Rectal smooth muscle tissue (tissue), 1 donor: ENCODE measurements around the gene EFEMP2.

ENCODE experiments used
- H3K27ac ChIP-seq: one replicate; pipeline ENCODE4 v1.7.0; 2013; ENCODE audit warnings: low read depth, low read length, inconsistent platforms
- H3K27me3 ChIP-seq: one replicate; pipeline ENCODE4 v1.7.0; 2013; ENCODE audit warnings: low read length; ENCODE audit not compliant: control insufficient read depth, insufficient read depth
- H3K36me3 ChIP-seq: one replicate; pipeline ENCODE4 v1.7.0; 2013; ENCODE audit warnings: low read length; ENCODE audit not compliant: control insufficient read depth, insufficient read depth
- H3K4me1 ChIP-seq: one replicate; pipeline ENCODE4 v1.7.0; 2013; ENCODE audit warnings: low read length; ENCODE audit not compliant: control insufficient read depth, insufficient read depth
- H3K4me3 ChIP-seq: one replicate; pipeline ENCODE4 v1.7.0; 2013; ENCODE audit warnings: low read length
- H3K9ac ChIP-seq: one replicate; pipeline ENCODE4 v1.7.0; 2013; ENCODE audit warnings: low read length

Gene EFEMP2

DNA sequence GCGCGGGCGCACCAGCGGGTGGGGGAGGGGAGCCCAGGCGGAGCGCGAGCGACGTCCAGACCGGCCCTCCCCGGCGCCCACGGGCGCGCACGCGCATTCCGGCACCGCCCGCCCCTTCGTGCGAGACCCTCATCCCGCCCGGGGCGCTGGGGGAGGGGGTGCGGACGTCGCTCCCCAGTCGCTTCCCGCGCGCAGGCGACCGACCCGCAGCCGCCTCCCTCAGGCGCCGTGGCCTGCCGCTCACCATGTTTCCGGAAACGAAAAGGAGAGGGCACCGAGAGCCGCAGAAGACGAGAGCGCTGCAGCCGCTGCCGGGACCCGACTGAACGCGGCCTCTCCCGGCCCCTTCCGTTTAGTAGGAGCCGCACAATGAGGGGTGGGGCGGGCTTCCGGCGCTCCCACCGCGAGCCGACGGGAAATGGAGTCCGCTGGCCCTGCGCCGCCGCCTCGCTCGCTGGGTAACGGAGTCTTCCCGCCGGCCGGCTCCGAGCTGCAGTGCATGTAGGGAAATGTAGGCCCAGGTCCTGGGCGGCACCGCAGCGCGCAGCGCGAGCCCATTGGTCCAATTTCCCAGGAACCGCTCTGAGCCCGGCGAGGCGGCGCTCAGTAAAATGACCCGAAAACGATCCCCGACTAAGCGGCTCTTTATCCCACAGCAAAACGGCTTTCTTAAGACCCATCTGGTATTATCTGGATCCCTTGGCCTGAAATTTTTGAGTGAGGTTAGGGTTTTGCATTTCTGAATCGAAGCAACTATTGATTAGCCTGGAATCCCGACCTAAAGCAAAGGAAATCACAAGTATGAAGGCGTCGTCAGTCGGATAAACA, 14.5 kb downstream of the EFEMP2 start, which contains the start of gene CFL1:
TSS of gene CFL1 (minus strand) at position 328 of the 828 bp plus-strand sequence. CDS start at position 247, 81 bp downstream.
- Histone ChIP-seq H3K4me3 (peak within 1 kb of the TSS; percentile 96), H3K27ac (peak within 1 kb of the TSS; percentile 99), H3K9ac (peak within 1 kb of the TSS; percentile 85), H3K36me3 (peaks cover 36% of the 10 kb centered on the region), H3K4me1 (peaks cover 26% of the 10 kb centered on the region), H3K27me3 (no peaks in the 10 kb centered on the region)

DNA sequence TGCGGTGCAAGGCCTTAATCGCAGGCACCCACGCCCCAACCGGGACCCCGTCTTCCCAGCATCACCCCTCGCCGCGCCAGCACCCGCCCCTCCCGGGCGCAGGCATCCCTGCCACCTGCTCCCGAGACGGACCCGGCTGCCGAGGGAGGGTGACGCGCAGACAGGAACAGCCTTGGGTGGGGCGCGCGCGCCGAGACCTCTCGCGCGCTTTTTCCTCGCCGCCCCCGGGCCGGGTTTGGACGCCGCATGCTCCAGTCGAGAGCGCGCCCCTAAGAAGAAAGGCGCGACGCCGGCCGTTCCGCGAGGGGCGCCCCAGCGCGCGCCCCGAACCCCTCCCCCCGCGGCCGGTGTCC, 15.1 kb downstream of the EFEMP2 start:
- Histone ChIP-seq H3K27ac (peak overlapping the region; percentile 97), H3K4me3 (peak overlapping the region; percentile 96), H3K36me3 (peaks cover 33% of the 10 kb centered on the region), H3K9ac (peak overlapping the region; percentile 85), H3K4me1 (peaks cover 26% of the 10 kb centered on the region), H3K27me3 (no peaks in the 10 kb centered on the region)

DNA sequence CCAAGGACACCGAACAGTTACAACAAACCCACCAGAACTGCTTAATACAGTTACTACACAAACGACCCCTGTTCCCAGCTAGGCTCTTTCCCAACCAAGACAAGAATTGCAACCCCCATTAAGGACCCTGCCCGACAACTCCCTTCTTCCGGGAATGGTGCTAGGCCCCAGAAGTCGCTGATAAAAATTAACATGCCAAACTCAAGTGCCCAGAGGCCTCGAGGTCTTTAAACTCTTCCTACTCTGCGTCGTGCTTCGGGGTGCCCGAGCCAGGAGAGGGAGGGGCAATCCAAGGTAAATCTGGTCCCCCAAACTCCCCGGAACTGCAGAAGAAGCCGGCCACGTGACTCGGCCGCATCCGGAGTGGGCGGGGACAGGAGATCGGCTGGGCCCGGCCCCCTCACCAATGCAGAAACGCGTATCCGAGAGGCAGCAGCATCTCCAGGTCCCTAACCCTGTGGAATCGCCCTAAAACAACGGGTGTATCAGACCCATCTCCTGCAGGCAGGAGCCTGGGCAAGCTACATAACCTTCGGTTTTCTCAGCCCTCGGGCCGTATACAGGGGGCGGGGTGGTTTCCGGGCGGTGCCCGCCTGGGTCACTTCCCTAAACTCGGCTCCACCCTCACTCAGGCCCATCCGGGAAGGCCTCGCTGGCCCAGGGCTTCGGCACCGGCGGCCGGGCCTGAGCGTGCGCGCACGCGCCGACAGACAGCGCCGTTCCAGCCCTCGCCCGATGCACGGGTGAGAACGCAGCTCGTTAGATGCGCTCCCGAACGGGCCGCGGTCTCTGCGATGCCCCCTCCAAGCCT, 15.7 kb downstream of the EFEMP2 start:
- peak overlapping the region; percentile 96 for H3K4me3 ChIP-seq
- peak overlapping the region; percentile 85 for H3K9ac ChIP-seq
- H3K27ac ChIP-seq: peak overlapping the region; percentile 97
- H3K4me1 ChIP-seq: peaks cover 26% of the 10 kb centered on the region
- no peaks in the 10 kb centered on the region for H3K27me3 ChIP-seq
- H3K36me3 ChIP-seq: peaks cover 29% of the 10 kb centered on the region

DNA sequence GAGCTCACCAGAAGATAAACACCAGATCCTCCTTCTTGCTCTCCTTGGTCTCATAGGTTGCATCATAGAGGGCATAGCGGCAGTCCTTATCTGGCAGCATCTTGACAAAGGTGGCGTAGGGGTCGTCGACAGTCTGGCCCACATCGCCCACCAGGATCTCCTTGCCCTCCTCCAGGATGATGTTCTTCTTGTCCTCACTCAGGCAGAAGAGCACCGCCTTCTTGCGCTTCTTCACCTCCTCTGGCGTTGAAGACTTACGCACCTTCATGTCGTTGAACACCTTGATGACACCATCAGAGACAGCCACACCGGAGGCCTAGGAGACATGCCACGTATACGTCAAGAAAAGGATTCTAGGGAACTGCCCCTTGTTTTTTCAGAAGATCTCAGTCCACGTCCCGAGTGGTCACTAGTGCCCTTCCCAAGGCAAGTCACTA, 16.7 kb downstream of the EFEMP2 start:
- Histone ChIP-seq H3K27ac (no peak overlapping the region), H3K4me3 (peak overlapping the region; percentile 96), H3K36me3 (peaks cover 37% of the 10 kb centered on the region), H3K9ac (no peak overlapping the region), H3K27me3 (no peaks in the 10 kb centered on the region), H3K4me1 (peaks cover 19% of the 10 kb centered on the region)

DNA sequence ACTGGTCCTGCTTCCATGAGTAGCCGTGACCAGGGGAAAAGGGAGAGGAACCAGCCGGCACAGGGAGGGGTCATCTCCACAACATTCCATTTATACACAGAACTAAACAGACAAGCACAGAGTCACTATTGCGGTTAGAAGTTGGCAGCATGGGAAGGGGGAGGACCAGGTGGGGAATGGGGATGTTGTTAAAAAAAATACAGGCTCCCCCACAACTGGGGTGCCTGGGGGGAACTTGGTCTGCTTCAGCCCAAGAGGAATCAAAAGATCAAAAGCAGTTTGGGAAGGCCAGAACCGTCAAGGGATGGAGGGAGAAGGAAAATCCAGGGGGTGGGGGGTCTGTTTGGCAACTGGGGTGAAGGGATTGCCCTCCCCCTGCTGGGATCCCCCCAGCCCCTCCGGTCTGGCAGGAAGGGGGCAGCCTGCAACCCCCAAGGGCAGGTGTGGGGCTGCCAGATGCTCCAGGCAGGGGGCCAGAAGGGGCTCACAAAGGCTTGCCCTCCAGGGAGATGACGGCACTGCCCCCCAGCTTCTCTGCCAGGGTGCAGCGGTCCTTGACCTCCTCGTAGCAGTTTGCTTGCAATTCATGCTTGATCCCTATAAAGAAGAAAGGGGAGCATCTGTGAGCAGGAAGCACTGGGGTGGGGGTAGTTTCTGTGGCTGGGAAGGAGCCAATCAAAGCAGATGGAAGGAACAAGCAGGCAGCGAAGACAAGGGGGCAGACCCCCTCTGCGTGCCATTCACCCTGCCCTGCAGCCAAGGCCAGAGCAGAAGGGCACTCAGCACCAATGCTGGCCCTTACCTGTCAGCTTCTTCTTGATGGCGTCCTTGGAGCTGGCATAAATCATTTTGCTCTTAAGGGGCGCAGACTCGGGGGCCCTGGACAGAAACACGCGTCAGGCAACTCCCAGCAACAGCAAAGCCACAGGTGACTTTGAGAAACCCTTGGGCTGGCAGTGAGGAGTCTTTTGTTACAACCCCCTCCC, 17.5 kb downstream of the EFEMP2 start:
- H3K27me3 ChIP-seq: no peaks in the 10 kb centered on the region
- peaks cover 37% of the 10 kb centered on the region for H3K36me3 ChIP-seq
- peak overlapping the region; percentile 96 for H3K4me3 ChIP-seq
- H3K9ac ChIP-seq: no peak overlapping the region
- H3K4me1 ChIP-seq: peaks cover 17% of the 10 kb centered on the region
- H3K27ac ChIP-seq: no peak overlapping the region

DNA sequence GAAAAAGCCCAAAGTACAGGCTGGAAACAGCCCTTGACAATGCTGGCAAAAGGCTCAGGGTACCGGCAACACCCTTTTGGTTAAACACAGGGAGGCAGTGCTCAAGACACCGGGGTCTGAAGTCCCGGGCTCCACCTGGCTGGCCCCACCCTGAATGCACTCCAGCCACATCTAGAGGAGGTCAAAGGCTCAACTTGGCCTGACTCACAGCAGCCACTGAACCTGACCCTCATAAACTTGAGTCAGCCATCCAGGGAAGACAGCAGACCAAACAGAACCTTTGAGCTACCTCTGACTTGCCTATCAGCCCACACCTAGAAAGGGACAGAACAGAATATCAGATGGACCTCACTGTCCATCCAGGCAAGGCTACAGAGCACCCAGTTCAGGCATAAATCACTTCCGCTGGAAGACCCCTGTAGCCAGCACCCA, 18.4 kb downstream of the EFEMP2 start:
- Histone ChIP-seq H3K27ac (no peak overlapping the region), H3K9ac (no peak overlapping the region), H3K4me1 (peaks cover 12% of the 10 kb centered on the region)

DNA sequence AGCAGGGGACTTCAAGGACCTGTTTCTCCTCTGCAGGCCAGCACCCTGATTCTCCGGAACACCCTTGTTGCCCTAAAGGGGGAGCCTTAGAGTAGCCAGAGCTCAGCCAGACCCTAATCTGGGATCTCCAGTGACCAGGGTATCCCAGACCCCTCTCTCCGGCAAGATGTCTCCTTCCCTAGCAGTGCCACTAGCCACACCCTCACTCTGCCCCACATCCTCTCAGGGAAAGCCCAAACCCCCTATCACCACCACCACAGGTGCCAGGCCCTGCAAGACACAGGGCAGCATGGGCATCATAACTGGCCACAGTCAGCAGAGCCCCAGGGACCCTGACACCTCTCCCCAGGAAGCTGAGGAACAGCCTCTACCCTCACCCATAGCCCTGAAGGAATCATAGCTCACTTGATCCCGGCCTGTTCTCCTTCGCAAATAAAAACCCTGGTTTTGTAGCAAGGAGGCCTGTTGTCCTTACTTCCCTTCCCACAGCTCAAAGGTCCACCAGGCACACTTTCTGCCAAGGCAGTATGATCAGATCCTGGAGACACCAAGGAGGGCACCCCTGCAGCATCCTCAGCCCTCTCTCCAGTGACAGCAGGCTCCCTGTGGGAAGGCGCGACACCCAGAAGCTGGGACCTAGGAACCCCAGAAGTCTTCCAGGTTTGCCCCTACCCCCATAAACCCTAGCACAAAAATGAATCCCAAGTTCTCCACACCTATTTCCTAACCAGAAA, 19.2 kb downstream of the EFEMP2 start:
- H3K4me3 ChIP-seq: no peak overlapping the region
- H3K9ac ChIP-seq: no peak overlapping the region
- no peaks in the 10 kb centered on the region for H3K27me3 ChIP-seq
- peaks cover 8% of the 10 kb centered on the region for H3K4me1 ChIP-seq
- no peak overlapping the region for H3K27ac ChIP-seq
- H3K36me3 ChIP-seq: peaks cover 37% of the 10 kb centered on the region

More for the DNA sequence above, 18.4 kb downstream of the EFEMP2 start:
- no peak overlapping the region for H3K4me3 ChIP-seq
- peaks cover 37% of the 10 kb centered on the region for H3K36me3 ChIP-seq
- H3K27me3 ChIP-seq: no peaks in the 10 kb centered on the region

DNA sequence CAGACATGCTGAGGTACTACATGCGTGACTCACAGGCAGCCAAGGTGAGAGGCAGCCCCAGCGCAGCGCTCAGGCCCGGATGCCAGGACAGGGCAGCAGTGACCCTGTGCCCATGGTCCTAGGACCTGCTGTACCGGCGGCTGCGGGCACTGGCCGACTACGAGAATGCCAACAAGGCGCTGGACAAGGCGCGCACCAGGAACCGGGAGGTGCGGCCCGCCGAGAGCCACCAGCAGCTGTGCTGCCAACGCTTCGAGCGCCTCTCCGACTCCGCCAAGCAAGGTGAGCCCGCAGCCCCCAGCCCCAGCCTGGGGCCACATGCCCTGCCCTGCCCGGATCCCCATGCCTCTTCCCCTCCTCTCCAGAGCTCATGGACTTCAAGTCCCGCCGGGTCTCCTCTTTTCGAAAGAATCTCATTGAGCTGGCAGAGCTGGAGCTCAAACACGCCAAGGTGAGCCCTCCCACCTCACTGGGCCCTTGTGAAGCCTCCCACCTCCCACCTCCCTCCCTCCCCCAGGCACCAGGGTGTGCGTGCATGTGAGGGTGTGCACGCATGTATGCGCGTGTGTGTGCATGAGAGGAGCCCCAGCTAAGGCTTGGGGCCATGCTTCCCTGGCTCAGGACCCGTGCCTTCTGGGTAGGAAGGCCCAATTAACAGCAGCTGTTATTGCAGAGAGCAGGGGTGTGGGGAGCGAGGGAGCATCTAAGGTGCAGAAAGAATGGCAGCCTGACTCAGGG, 19.9 kb downstream of the EFEMP2 start:
- no peaks in the 10 kb centered on the region for H3K27me3 ChIP-seq
- no peak overlapping the region for H3K4me3 ChIP-seq
- H3K36me3 ChIP-seq: peaks cover 37% of the 10 kb centered on the region
- H3K4me1 ChIP-seq: peaks cover 7% of the 10 kb centered on the region
- no peak overlapping the region for H3K9ac ChIP-seq
- no peak overlapping the region for H3K27ac ChIP-seq

DNA sequence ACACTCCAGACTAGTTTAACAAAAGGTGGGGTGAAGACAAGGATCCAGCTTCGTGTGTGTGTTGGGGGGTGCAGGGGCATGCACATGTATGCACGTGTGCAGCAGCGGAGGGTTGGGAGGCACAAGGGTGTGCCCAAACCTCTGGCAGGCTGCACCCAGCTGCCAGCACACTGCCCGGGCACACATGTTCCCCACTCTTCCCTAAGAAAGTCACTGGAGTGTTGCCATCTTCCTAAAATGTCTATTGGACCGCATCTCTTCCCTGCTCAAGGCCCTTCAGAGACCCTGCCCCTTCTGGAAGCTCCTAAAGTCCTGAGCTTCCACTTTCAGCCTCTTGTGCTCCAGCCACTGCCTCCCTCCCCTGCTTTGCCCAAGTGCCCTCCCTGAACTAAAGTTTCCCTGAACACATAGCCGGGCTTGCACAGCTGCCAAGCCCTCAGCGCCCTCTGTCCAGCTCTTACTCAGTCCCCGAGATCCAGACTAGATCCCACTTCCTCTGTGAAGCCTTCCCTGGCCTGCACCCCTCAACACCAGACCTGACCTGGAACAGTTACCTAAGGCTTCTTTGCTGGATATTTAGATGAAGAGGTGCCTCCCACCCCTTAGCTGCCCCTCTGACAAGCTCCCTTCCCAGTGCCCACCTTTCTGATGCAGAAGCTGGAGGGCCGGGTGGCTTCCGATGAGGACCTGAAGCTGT, 20.6 kb downstream of the EFEMP2 start:
- Histone ChIP-seq H3K9ac (no peak overlapping the region), H3K36me3 (peaks cover 37% of the 10 kb centered on the region), H3K27ac (no peak overlapping the region)

DNA sequence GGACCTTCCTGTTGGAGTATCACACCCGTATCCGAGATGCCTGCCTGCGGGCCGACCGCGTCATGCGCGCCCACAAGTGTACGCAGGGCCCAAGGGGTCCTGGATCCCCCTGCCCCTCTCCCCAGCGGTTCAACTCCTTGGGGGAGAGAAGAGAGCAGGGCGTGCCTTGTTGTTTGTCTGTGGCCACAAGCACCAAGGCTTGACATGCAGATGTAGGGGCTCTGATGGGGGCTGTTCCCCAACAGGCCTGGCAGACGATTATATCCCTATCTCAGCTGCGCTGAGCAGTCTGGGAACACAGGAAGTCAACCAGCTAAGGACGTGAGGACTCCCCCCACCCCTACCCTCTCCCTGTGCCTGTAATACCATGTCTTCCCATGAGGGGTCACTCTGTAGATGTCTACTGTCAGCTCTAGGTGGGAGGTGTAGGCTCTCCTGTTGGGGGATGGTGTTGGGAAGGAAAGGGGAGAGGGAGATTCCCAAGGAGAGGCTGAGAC, 21.5 kb downstream of the EFEMP2 start:
- Histone ChIP-seq H3K4me3 (no peak overlapping the region), H3K27me3 (no peaks in the 10 kb centered on the region), H3K36me3 (peaks cover 37% of the 10 kb centered on the region), H3K27ac (no peak overlapping the region), H3K4me1 (peaks cover 1% of the 10 kb centered on the region), H3K9ac (no peak overlapping the region)

More for the DNA sequence above, 20.6 kb downstream of the EFEMP2 start:
- H3K27me3 ChIP-seq: no peaks in the 10 kb centered on the region
- H3K4me3 ChIP-seq: no peak overlapping the region
- peaks cover 7% of the 10 kb centered on the region for H3K4me1 ChIP-seq
